Spleen (tissue), 11 donors: ENCODE results near the gene SLC4A2. TPM values are rescaled to one million over a fixed set of nuclear protein-coding genes. Genes with fewer than 3 reads are reported as not detected.

Experiments
- DNase-seq: peaks from one replicate; pipeline ENCODE4 v3.0.0-alpha.2; 2020
- H3K27ac ChIP-seq, 8 donors: fragments of 200-600 bp; sonication (generic) in 7 of 8; 1 replicate in 4 of 8; 2 replicates in 4 of 8; pipeline versions ENCODE4 v1.5.0 to v1.8.0; 2016 to 2021; ENCODE audit warnings: inconsistent platforms in 4 of 8, mild to moderate bottlenecking in 4 of 8, moderate library complexity in 1 of 8
- H3K27me3 ChIP-seq, 7 donors: fragments of 200-600 bp; sonication (generic) in 6 of 7; replicated peaks in 1 of 7; 1 replicate in 4 of 7; 2 replicates in 3 of 7; pipeline versions ENCODE4 v1.5.0 to v1.8.0; 2016 to 2021; ENCODE audit warnings: inconsistent platforms in 3 of 7, mild to moderate bottlenecking in 1 of 7
- H3K36me3 ChIP-seq, 6 donors: fragments of 200-600 bp; sonication (generic) in 5 of 6; 1 replicate in 4 of 6; 2 replicates in 2 of 6; pipeline versions ENCODE4 v1.5.0 to v1.8.0; 2016 to 2021; ENCODE audit warnings: inconsistent platforms in 2 of 6
- H3K4me1 ChIP-seq, 6 donors: fragments of 200-600 bp; sonication (generic) in 5 of 6; 1 replicate in 3 of 6; 2 replicates in 3 of 6; pipeline versions ENCODE4 v1.5.0 to v1.8.0; 2016 to 2021; ENCODE audit warnings: inconsistent platforms in 3 of 6
- H3K4me3 ChIP-seq, 8 donors: fragments of 200-600 bp; sonication (generic) in 7 of 8; 1 replicate in 4 of 8; 2 replicates in 4 of 8; pipeline versions ENCODE4 v1.5.0 to v1.8.0; 2016 to 2021; ENCODE audit warnings: inconsistent platforms in 4 of 8, mild to moderate bottlenecking in 4 of 8, moderate library complexity in 2 of 8
- H3K9me3 ChIP-seq, 8 donors: fragments of 200-600 bp; sonication (generic) in 7 of 8; 1 replicate in 4 of 8; 2 replicates in 4 of 8; pipeline versions ENCODE4 v1.5.0 to v1.8.0; 2016 to 2021; ENCODE audit warnings: inconsistent platforms in 4 of 8
- POLR2A ChIP-seq, 3 donors: fragments of 450-650 bp; IDR thresholded peaks; one replicate each; pipeline ENCODE4 v1.5.1; 2017; ENCODE audit warnings: antibody characterized with exemption in 3 of 3, mild to moderate bottlenecking in 1 of 3
- POLR2AphosphoS5 ChIP-seq, 3 donors: sonication (generic); formaldehyde crosslinking; IDR thresholded peaks; one replicate each; pipeline ENCODE4 v1.5.1; 2017; ENCODE audit warnings: antibody characterized with exemption in 3 of 3
- WGBS, 5 donors: extraction: QIAGEN DNeasy Blood & Tissue Kit in 3 of 5; methylation state at CpG; one replicate each; pipeline versions ENCODE4 v1.1.5 to v1.1.7; 2013 to 2018; 5-methylcytosine and 5-hydroxymethylcytosine counted together
- intact Hi-C: fragments of 100-400 bp; cut with DNase I; formaldehyde crosslinking; loops from one replicate; pipeline ENCODE4 v1.15.0; 2023; ENCODE audit warnings: low total_unique reads
- polyA plus RNA-seq, 3 donors: library from polyadenylated mRNA; stranded (reverse); fragments of 200-250 nt; gene quantifications; one replicate each; pipeline ENCODE4 v1.2.1, GENCODE V29; 2013
- total RNA-seq, 7 donors: library from RNA; depleted of rRNA in 3 of 7; stranded (reverse); fragments of >200 nt in 3 of 7; fragmentation: NEBNext Ultra II Directional in 4 of 7; extraction: Animal tissue kit (Norgen Biotek cat#: 25700) in 4 of 7; gene quantifications; one replicate each; pipeline versions ENCODE4 v1.1.0 to v1.2.1, GENCODE V29; 2016 to 2021
- TF ChIP-seq, protein P1 (sequence below), 11 experiments: fragments of 200-600 bp in 7 of 11; fragments of 450-650 bp in 4 of 11; sonication (generic) in 4 of 11; IDR thresholded peaks in 8 of 11; conservative IDR thresholded peaks in 3 of 11; 1 replicate in 7 of 11; 2 replicates in 4 of 11; pipeline versions ENCODE4 v1.4.0 to v1.8.0; 2016 to 2021; ENCODE audit warnings: antibody characterized with exemption in 11 of 11, inconsistent platforms in 4 of 11, mild to moderate bottlenecking in 1 of 11
- donor health status: healthy with polysubstance abuse.
- donor health status: DM: no; HTN: no; CAD: no; lungs with moderate emphysema.
- donor health status: DM: no; HTN: no; CAD: no.
- donor health status: Bipolar disorder and iron deficiency.
- donor health status: healthy.
- donor health status: DM: no; HTN: no; CAD: no.
- donor health status: DM: yes; HTN: yes; CAD: no.

Gene SLC4A2
- total and polyA plus RNA-seq, 10 donors: 43.9 to 122 (median 90.9) TPM

DNA sequence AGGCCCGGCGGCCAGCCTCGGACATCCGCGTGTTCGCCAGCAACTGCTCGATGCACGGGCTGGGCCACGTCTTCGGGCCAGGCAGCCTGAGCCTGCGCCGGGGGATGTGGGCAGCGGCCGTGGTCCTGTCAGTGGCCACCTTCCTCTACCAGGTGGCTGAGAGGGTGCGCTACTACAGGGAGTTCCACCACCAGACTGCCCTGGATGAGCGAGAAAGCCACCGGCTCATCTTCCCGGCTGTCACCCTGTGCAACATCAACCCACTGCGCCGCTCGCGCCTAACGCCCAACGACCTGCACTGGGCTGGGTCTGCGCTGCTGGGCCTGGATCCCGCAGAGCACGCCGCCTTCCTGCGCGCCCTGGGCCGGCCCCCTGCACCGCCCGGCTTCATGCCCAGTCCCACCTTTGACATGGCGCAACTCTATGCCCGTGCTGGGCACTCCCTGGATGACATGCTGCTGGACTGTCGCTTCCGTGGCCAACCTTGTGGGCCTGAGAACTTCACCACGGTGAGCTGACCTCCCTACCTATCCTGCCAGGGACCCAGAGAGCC lies 10.4 kb upstream of the SLC4A2 start:
- H3K27ac ChIP-seq: no peak overlapping the region
- H3K4me1 ChIP-seq: peaks cover 0 to 32% (median 18%) of the 10 kb centered on the region in 6 donors
- H3K9me3 ChIP-seq: no peaks in the 10 kb centered on the region
- 90 to 93% (median 92%) methylated on average over 17 to 38 of the region's 38 CpGs for WGBS, 5 donors
- TF ChIP-seq POLR2AphosphoS5 (IDR thresholded peaks at IDR 0.05) (peak in 1 of 3 donors; percentile 45), POLR2A (IDR thresholded peaks at IDR 0.05) (no peak)
- TF ChIP-seq, protein P1, sequence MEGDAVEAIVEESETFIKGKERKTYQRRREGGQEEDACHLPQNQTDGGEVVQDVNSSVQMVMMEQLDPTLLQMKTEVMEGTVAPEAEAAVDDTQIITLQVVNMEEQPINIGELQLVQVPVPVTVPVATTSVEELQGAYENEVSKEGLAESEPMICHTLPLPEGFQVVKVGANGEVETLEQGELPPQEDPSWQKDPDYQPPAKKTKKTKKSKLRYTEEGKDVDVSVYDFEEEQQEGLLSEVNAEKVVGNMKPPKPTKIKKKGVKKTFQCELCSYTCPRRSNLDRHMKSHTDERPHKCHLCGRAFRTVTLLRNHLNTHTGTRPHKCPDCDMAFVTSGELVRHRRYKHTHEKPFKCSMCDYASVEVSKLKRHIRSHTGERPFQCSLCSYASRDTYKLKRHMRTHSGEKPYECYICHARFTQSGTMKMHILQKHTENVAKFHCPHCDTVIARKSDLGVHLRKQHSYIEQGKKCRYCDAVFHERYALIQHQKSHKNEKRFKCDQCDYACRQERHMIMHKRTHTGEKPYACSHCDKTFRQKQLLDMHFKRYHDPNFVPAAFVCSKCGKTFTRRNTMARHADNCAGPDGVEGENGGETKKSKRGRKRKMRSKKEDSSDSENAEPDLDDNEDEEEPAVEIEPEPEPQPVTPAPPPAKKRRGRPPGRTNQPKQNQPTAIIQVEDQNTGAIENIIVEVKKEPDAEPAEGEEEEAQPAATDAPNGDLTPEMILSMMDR (IDR thresholded peaks at IDR 0.05 in 8 of 11, conservative IDR thresholded peaks at IDR 0.05 in 3 of 11): no peak
- intact Hi-C loops: no loop called here
- peaks cover 0 to 34% (median 13%) of the 10 kb centered on the region in 7 donors for H3K27me3 ChIP-seq
- H3K36me3 ChIP-seq: peaks cover 0 to 41% (median 12%) of the 10 kb centered on the region in 6 donors
- H3K4me3 ChIP-seq: no peak overlapping the region
- no peak for DNase-seq

DNA sequence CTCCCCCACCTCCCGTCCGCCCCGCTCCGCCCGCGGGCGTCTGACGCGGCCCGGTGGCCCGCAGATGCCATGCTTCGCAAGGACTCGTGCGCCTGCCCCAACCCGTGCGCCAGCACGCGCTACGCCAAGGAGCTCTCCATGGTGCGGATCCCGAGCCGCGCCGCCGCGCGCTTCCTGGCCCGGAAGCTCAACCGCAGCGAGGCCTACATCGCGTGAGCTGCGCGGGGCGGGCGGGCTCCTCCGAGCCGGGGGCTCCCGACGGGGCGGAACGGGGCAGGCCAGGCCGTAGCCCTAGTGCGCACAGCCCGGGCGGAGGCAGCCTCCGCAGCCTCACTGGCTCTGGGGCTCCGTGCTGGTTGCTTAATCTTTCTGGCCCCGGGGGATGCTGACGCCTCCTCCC lies 8.3 kb upstream of the SLC4A2 start:
- no peak for DNase-seq
- intact Hi-C loops: no loop called here
- 2 to 5% (median 3%) methylated on average over 5 to 50 of the region's 50 CpGs for WGBS, 5 donors
- peak overlapping the region in 3 of 8 donors; percentile 6 to 37 (median 15) for H3K4me3 ChIP-seq
- H3K27me3 ChIP-seq: peaks cover 0 to 34% (median 13%) of the 10 kb centered on the region in 7 donors
- peaks cover 0 to 35% (median 18%) of the 10 kb centered on the region in 6 donors for H3K4me1 ChIP-seq
- no peak for TF ChIP-seq POLR2A (IDR thresholded peaks at IDR 0.05)
- TF ChIP-seq POLR2AphosphoS5 (IDR thresholded peaks at IDR 0.05): peak in 2 of 3 donors; percentile 47 to 75
- no peaks in the 10 kb centered on the region for H3K9me3 ChIP-seq
- peaks cover 0 to 35% (median 0%) of the 10 kb centered on the region in 6 donors for H3K36me3 ChIP-seq
- H3K27ac ChIP-seq: no peak overlapping the region

DNA sequence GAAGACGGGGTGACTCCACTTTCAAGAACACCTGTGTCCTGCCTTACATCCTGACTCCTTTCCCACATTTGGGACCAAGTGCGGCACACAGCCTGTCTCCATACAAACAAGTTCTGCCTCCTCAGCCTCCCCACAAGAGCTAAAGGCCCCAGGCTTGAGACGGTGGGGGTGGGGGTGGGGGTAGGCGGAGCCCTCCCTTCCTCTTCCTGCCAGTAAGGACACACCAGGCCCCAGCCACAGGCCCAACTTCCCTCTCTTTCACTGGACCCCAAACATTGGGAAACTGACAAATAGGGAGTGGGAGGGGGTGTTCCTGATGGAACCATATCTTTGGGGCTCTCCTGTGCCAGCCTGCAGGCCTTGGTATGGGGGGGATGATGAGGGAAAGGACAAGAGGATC lies 6.3 kb upstream of the SLC4A2 start:
- peaks cover 0 to 34% (median 13%) of the 10 kb centered on the region in 7 donors for H3K27me3 ChIP-seq
- H3K9me3 ChIP-seq: no peaks in the 10 kb centered on the region
- peaks cover 0 to 52% (median 31%) of the 10 kb centered on the region in 6 donors for H3K4me1 ChIP-seq
- H3K36me3 ChIP-seq: peaks cover 0 to 32% (median 0%) of the 10 kb centered on the region in 6 donors
- intact Hi-C loops: no loop called here
- DNase-seq: no peak
- H3K4me3 ChIP-seq: no peak overlapping the region
- peak overlapping the region in 2 of 8 donors; percentile 9 to 37 for H3K27ac ChIP-seq
- TF ChIP-seq POLR2A (IDR thresholded peaks at IDR 0.05): no peak
- TF ChIP-seq, protein P1 (IDR thresholded peaks at IDR 0.05 in 8 of 11, conservative IDR thresholded peaks at IDR 0.05 in 3 of 11): no peak
- TF ChIP-seq POLR2AphosphoS5 (IDR thresholded peaks at IDR 0.05): no peak
- 37 to 54% (median 45%) methylated on average over 4 of the region's 4 CpGs for WGBS, 5 donors

DNA sequence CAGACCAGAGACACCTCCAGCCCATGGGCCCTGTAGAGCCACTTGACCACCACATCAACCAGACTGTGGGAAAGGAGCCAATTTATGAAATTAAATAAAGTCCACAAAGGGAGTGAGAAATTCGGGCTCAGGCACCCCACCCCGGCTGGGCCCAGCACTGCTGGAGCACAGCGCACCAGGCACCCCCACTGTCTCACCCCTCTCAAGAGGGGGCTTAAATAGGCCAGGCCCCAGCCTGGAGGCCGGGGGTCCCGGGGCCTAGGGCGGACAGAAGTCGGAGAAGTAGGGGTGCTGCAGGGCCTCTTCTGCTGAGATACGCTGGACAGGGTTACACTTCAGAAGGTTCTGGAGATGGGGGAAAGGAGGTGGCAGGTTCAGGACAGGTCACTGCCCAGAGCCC lies 5.6 kb upstream of the SLC4A2 start:
- Histone ChIP-seq H3K4me3 (no peak overlapping the region), H3K36me3 (peaks cover 0 to 32% (median 0%) of the 10 kb centered on the region in 6 donors), H3K27me3 (peaks cover 0 to 34% (median 13%) of the 10 kb centered on the region in 7 donors), H3K27ac (peak overlapping the region in 2 of 8 donors; percentile 9 to 37), H3K9me3 (no peaks in the 10 kb centered on the region), H3K4me1 (peaks cover 3 to 59% (median 37%) of the 10 kb centered on the region in 6 donors)
- intact Hi-C loops: no loop called here
- WGBS, 5 donors: 87 to 95% (median 94%) methylated on average over 7 to 8 of the region's 8 CpGs
- DNase-seq: no peak
- TF ChIP-seq POLR2AphosphoS5 (IDR thresholded peaks at IDR 0.05): no peak
- TF ChIP-seq POLR2A (IDR thresholded peaks at IDR 0.05): no peak
- TF ChIP-seq, protein P1 (IDR thresholded peaks at IDR 0.05 in 8 of 11, conservative IDR thresholded peaks at IDR 0.05 in 3 of 11): no peak
